ENCODE results near the gene AADACL4. TPM values are rescaled to one million over a fixed set of nuclear protein-coding genes. Genes with fewer than 3 reads are reported as not detected.
A peak's percentile ranks its signal among the peaks of the same experiment; 100 is the strongest.

Gene AADACL4
- total RNA-seq, 1 donor from 2014 or later, result not detected

GRCh38 chr1:12597792-12598191 is 46.1 kb upstream of the AADACL4 start:
- H3K4me3 Mint-ChIP-seq, result peak overlapping the region; percentile 37
- no peaks in the 10 kb centered on the region for H3K9me3 Mint-ChIP-seq
- peaks cover 68% of the 10 kb centered on the region for H3K4me1 Mint-ChIP-seq (ENCODE audit: unreplicated experiment)
- no peaks in the 10 kb centered on the region for H3K27me3 Mint-ChIP-seq
- peaks cover 4% of the 10 kb centered on the region for H3K36me3 Mint-ChIP-seq
- H3K27ac Mint-ChIP-seq, result peak overlapping the region; percentile 75
- TF ChIP-seq, protein P1, sequence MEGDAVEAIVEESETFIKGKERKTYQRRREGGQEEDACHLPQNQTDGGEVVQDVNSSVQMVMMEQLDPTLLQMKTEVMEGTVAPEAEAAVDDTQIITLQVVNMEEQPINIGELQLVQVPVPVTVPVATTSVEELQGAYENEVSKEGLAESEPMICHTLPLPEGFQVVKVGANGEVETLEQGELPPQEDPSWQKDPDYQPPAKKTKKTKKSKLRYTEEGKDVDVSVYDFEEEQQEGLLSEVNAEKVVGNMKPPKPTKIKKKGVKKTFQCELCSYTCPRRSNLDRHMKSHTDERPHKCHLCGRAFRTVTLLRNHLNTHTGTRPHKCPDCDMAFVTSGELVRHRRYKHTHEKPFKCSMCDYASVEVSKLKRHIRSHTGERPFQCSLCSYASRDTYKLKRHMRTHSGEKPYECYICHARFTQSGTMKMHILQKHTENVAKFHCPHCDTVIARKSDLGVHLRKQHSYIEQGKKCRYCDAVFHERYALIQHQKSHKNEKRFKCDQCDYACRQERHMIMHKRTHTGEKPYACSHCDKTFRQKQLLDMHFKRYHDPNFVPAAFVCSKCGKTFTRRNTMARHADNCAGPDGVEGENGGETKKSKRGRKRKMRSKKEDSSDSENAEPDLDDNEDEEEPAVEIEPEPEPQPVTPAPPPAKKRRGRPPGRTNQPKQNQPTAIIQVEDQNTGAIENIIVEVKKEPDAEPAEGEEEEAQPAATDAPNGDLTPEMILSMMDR (conservative IDR thresholded peaks at IDR 0.05), result no peak
- DNase-seq (ENCODE audit: extremely low spot score, unreplicated experiment), result no peak

GRCh38 chr1:12598974-12599373 is 44.9 kb upstream of the AADACL4 start:
- H3K9me3 Mint-ChIP-seq, result no peaks in the 10 kb centered on the region
- H3K4me3 Mint-ChIP-seq, result peak overlapping the region; percentile 48
- no peaks in the 10 kb centered on the region for H3K27me3 Mint-ChIP-seq
- TF ChIP-seq, protein P1 (conservative IDR thresholded peaks at IDR 0.05), result no peak
- H3K36me3 Mint-ChIP-seq, result peaks cover 2% of the 10 kb centered on the region
- H3K27ac Mint-ChIP-seq, result peak overlapping the region; percentile 75
- H3K4me1 Mint-ChIP-seq (ENCODE audit: unreplicated experiment), result peaks cover 72% of the 10 kb centered on the region
- no peak for DNase-seq (ENCODE audit: extremely low spot score, unreplicated experiment)

DNA sequence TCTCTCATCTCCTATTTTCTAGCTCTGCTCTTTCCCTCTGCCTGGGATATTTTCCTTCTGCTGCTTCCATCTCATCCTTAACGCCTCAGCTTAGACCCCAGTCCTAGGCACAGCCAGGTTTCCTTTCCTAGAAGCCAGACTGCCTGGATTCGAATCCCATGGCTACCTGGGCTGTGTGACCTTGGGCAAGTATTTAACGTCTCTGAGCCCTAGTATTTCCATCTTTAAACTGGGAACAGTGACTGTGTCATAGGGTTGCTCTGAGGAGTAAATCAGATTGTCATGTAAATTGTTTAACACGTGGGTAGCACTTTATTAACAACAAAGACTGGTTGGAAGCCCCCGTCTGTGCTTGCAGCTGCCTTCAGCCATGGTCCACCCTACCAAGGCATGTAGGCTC is 44.2 kb upstream of the AADACL4 start:
- Mint-ChIP-seq H3K9me3 (no peaks in the 10 kb centered on the region), H3K36me3 (peaks cover 9% of the 10 kb centered on the region), H3K27ac (peak overlapping the region; percentile 57), H3K27me3 (no peaks in the 10 kb centered on the region), H3K4me1 (ENCODE audit: unreplicated experiment) (peaks cover 72% of the 10 kb centered on the region), H3K4me3 (peak overlapping the region; percentile 48)
- DNase-seq (ENCODE audit: extremely low spot score, unreplicated experiment), result no peak
- TF ChIP-seq, protein P1 (conservative IDR thresholded peaks at IDR 0.05), result no peak

GRCh38 chr1:12600335-12600734 is 43.5 kb upstream of the AADACL4 start:
- peaks cover 70% of the 10 kb centered on the region for H3K4me1 Mint-ChIP-seq (ENCODE audit: unreplicated experiment)
- H3K9me3 Mint-ChIP-seq, result no peaks in the 10 kb centered on the region
- no peak overlapping the region for H3K4me3 Mint-ChIP-seq
- TF ChIP-seq, protein P1 (conservative IDR thresholded peaks at IDR 0.05), result no peak
- peak overlapping the region; percentile 57 for H3K27ac Mint-ChIP-seq
- DNase-seq (ENCODE audit: extremely low spot score, unreplicated experiment), result no peak
- peaks cover 9% of the 10 kb centered on the region for H3K36me3 Mint-ChIP-seq
- no peaks in the 10 kb centered on the region for H3K27me3 Mint-ChIP-seq

DNA sequence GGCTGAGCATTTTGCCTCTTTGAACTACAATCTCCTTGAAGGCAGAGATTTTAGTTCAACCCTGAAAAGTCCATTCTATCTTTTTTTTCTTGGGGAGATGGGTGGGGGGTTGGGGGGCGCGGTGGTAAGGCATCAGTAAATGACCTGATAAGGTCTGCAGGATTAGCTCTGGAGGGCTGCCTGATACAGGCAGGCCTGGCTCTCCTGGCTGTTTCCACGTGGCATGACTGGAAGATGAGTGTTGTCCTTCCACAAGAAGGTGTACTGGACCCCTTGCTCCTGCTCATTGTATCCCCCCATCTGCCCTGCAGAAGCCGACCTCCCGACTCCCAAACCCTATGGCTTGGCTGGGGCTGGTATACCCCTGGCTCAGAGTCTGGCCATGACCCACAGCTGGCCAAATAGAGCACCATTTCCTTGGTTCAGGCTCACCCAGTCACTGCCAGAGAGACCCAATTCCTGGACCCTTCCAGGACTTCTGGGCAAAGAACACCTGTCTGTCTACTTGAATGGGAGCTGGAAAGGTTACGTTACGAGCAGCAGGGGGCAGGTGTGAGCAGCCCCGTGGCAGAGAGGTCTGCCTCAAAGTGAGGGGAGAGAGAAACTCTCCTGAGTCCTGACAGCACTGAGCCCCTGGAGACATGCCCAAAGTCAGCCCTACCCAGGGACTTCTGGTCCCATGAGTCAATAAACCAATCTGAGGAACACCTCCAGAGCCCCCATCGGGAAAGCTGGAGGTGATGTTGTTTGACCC is 42.8 kb upstream of the AADACL4 start:
- H3K4me3 Mint-ChIP-seq, result peak overlapping the region; percentile 62
- H3K27me3 Mint-ChIP-seq, result no peaks in the 10 kb centered on the region
- H3K36me3 Mint-ChIP-seq, result peaks cover 12% of the 10 kb centered on the region
- peaks cover 70% of the 10 kb centered on the region for H3K4me1 Mint-ChIP-seq (ENCODE audit: unreplicated experiment)
- no peaks in the 10 kb centered on the region for H3K9me3 Mint-ChIP-seq
- TF ChIP-seq, protein P1 (conservative IDR thresholded peaks at IDR 0.05), result peak; percentile 60
- DNase-seq (ENCODE audit: extremely low spot score, unreplicated experiment), result no peak
- peak overlapping the region; percentile 72 for H3K27ac Mint-ChIP-seq

Data from type B pancreatic cell (in vitro differentiated cells).